T-cell (primary cell): ENCODE results near the gene CNN3. TPM values are rescaled to one million over a fixed set of nuclear protein-coding genes. Genes with fewer than 3 reads are reported as not detected.

Experiments
- ATAC-seq, 4 experiments: fragments of 200-7000 bp in 3 of 4; fragments of 150-1000 bp in 1 of 4; cut with Tn5 transposase; replicated peaks in 1 of 4; 1 replicate in 3 of 4; 2 replicates in 1 of 4; pipeline ENCODE4 v1.10.0; 2021; ENCODE audit warnings: moderate library complexity in 3 of 4, mild to moderate bottlenecking in 2 of 4, moderate number of reproducible peaks in 1 of 4
- CTCF ChIA-PET, 2 donors: fragments of 300-600 bp; sonication (Branson Sonifier 250); formaldehyde crosslinking; loops; one replicate each; lab custom pipeline; 2022; ENCODE audit warnings: antibody characterized with exemption in 2 of 2; lab: Charles Lee
- POLR2A ChIA-PET, 2 donors: fragments of 300-600 bp; sonication (Branson Sonifier 250); formaldehyde crosslinking; loops; one replicate each; lab custom pipeline; 2022; ENCODE audit warnings: antibody characterized with exemption in 2 of 2; lab: Charles Lee
- DNase-seq, 35 experiments: peaks; one replicate each; pipeline versions ENCODE4 v3.0.0 to v3.0.0-alpha.2; 2013 to 2023
- H3K27ac ChIP-seq: one replicate; pipeline ENCODE4 v1.5.1; 2013; ENCODE audit warnings: low read length
- H3K27me3 ChIP-seq, 2 experiments: replicated peaks in 1 of 2; 1 replicate in 1 of 2; 2 replicates in 1 of 2; pipeline versions ENCODE4 v1.6.1 to v1.7.0; 2013; ENCODE audit warnings: low read length in 1 of 2, mixed read lengths in 1 of 2; ENCODE audit not compliant: control insufficient read depth in 2 of 2, insufficient read depth in 2 of 2; ENCODE audit errors: extremely low read depth in 1 of 2
- H3K36me3 ChIP-seq, 2 donors: 1 replicate in 1 of 2; 2 replicates in 1 of 2; pipeline versions ENCODE4 v1.6.1 to v1.7.0; 2013; ENCODE audit warnings: low read length in 1 of 2; ENCODE audit not compliant: control insufficient read depth in 2 of 2, insufficient read depth in 1 of 2; ENCODE audit errors: extremely low read depth in 1 of 2
- H3K4me1 ChIP-seq, 2 experiments: 1 replicate in 1 of 2; 2 replicates in 1 of 2; pipeline versions ENCODE4 v1.6.1 to v1.7.0; 2013; ENCODE audit warnings: low read length in 2 of 2, mixed read lengths in 1 of 2; ENCODE audit not compliant: insufficient read depth in 2 of 2, control insufficient read depth in 1 of 2; ENCODE audit errors: extremely low read depth in 1 of 2
- H3K4me3 ChIP-seq, 2 donors: 1 replicate in 1 of 2; 2 replicates in 1 of 2; pipeline versions ENCODE4 v1.5.1 to v1.7.0; 2013; ENCODE audit warnings: mild to moderate bottlenecking in 2 of 2, low read length in 1 of 2, moderate library complexity in 1 of 2; ENCODE audit not compliant: control insufficient read depth in 1 of 2; ENCODE audit errors: extremely low read depth in 1 of 2
- H3K9me3 ChIP-seq: 2 replicates; pipeline ENCODE4 v1.7.0; 2013
- H3K27ac Mint-ChIP-seq, 2 donors: one replicate each; pipeline ENCODE4 v1.8.0; 2020 to 2021; ENCODE audit warnings: mild to moderate bottlenecking in 2 of 2, mixed read lengths in 2 of 2
- H3K27me3 Mint-ChIP-seq, 2 donors: one replicate each; pipeline ENCODE4 v1.8.0; 2021 to 2022; ENCODE audit warnings: mixed read lengths in 2 of 2
- H3K36me3 Mint-ChIP-seq: one replicate; pipeline ENCODE4 v1.8.0; 2021; ENCODE audit warnings: mixed read lengths
- H3K4me1 Mint-ChIP-seq, 3 donors: one replicate each; pipeline ENCODE4 v1.8.0; 2020 to 2022; ENCODE audit warnings: mixed read lengths in 3 of 3, mild to moderate bottlenecking in 1 of 3
- H3K4me3 Mint-ChIP-seq, 3 donors: one replicate each; pipeline ENCODE4 v1.8.0; 2020 to 2022; ENCODE audit warnings: mild to moderate bottlenecking in 3 of 3, mixed read lengths in 3 of 3, moderate library complexity in 3 of 3
- H3K9me3 Mint-ChIP-seq, 3 donors: one replicate each; pipeline ENCODE4 v1.8.0; 2020 to 2022; ENCODE audit warnings: mixed read lengths in 3 of 3
- WGBS: methylation state at CpG from one replicate; pipeline ENCODE4 v1.1.5; 2013; ENCODE audit warnings: missing lambda C conversion rate; ENCODE audit not compliant: insufficient coverage; 5-methylcytosine and 5-hydroxymethylcytosine counted together
- total RNA-seq, 35 experiments: library from RNA in 6 of 35; stranded (reverse) in 6 of 35; fragments of 120-200 nt in 1 of 35; gene quantifications; one replicate each; pipeline versions ENCODE4 v1.2.1 to v1.2.4 and lab custom pipeline; 2013 to 2026

CNN3 gene
- total RNA-seq, 5 donors from 2014 or later (not counting 1 experiment from before 2014, with no cell fraction given): 2.0 to 7.3 (median 5.0) TPM

DNA sequence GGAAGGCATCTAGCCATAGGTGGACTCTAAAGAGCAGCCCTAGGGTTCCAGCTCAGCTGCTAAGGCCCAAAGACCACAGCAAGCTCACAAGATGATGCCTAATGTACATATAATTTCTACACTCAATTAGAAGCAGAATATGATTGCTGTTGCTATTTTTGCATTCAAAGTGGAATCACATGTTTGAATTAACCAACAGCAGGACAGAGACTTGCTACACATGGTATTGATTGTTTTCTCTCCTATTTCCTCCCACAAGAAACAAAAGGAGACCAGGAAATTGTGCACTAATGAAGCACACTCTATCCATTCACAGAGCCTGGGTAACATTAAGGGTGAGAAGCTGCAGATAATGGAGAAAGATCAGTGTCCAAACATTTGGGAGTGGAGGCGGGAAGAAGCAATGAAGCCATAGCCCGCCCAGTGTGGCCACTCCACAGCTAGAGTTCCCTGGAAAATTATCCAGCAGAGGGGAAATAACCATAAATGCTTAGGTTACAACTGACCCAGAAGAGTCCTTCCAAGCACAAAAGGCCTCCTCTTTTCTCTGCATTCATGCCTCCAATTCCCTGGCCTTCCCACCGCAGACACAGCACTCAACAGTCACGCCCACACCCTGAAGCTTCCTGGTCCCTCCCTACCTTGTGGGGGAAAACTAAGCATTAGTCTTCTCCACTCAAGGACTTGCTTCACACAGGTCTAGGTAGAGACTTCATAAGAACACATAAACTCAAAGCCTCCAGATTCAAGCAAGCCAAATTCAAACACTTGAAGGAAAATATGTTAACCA lies 7.5 kb downstream of the CNN3 start:
- ChIA-PET CTCF (interaction anchor here in 1 of 2 donors (0.7 to 1.3 kb wide), 2 partner anchors 41 to 235 kb away, joined by 3 read pairs; no protein-coding TSS in a partner anchor), POLR2A (no interaction called here)
- Mint-ChIP-seq H3K9me3 (no peaks in the 10 kb centered on the region), H3K4me1 (peaks cover 3 to 4% (median 3%) of the 10 kb centered on the region in 3 donors), H3K27ac (no peak overlapping the region), H3K4me3 (no peak overlapping the region), H3K36me3 (peaks cover 3% of the 10 kb centered on the region), H3K27me3 (peaks cover 16 to 36% of the 10 kb centered on the region in 2 donors)
- H3K27ac ChIP-seq: no peak overlapping the region
- H3K36me3 ChIP-seq: no peaks in the 10 kb centered on the region
- H3K4me1 ChIP-seq: no peaks in the 10 kb centered on the region
- WGBS: 93% methylated on average over 3 of the region's 4 CpGs
- no peak for ATAC-seq
- no peak for DNase-seq
- H3K27me3 ChIP-seq: peaks cover 2 to 4% of the 10 kb centered on the region in 2 experiments
- no peak overlapping the region for H3K4me3 ChIP-seq
- H3K9me3 ChIP-seq: no peaks in the 10 kb centered on the region

GRCh38 chr1:94917251-94917650 lies 9.7 kb downstream of the CNN3 start:
- H3K4me1 ChIP-seq: no peaks in the 10 kb centered on the region
- H3K4me3 ChIP-seq: no peak overlapping the region
- no peaks in the 10 kb centered on the region for H3K9me3 Mint-ChIP-seq
- H3K36me3 ChIP-seq: no peaks in the 10 kb centered on the region
- peaks cover 3 to 23% of the 10 kb centered on the region in 2 donors for H3K27me3 Mint-ChIP-seq
- H3K27ac ChIP-seq: no peak overlapping the region
- no peaks in the 10 kb centered on the region for H3K4me1 Mint-ChIP-seq
- ATAC-seq: no peak
- no peaks in the 10 kb centered on the region for H3K9me3 ChIP-seq
- ChIA-PET CTCF (no interaction called here), POLR2A (no interaction called here)
- H3K36me3 Mint-ChIP-seq: no peaks in the 10 kb centered on the region
- WGBS: 100% methylated on average over 1 of the region's 6 CpGs
- peaks cover 0 to 2% of the 10 kb centered on the region in 2 experiments for H3K27me3 ChIP-seq
- DNase-seq: no peak
- H3K4me3 Mint-ChIP-seq: no peak overlapping the region
- H3K27ac Mint-ChIP-seq: no peak overlapping the region

DNA sequence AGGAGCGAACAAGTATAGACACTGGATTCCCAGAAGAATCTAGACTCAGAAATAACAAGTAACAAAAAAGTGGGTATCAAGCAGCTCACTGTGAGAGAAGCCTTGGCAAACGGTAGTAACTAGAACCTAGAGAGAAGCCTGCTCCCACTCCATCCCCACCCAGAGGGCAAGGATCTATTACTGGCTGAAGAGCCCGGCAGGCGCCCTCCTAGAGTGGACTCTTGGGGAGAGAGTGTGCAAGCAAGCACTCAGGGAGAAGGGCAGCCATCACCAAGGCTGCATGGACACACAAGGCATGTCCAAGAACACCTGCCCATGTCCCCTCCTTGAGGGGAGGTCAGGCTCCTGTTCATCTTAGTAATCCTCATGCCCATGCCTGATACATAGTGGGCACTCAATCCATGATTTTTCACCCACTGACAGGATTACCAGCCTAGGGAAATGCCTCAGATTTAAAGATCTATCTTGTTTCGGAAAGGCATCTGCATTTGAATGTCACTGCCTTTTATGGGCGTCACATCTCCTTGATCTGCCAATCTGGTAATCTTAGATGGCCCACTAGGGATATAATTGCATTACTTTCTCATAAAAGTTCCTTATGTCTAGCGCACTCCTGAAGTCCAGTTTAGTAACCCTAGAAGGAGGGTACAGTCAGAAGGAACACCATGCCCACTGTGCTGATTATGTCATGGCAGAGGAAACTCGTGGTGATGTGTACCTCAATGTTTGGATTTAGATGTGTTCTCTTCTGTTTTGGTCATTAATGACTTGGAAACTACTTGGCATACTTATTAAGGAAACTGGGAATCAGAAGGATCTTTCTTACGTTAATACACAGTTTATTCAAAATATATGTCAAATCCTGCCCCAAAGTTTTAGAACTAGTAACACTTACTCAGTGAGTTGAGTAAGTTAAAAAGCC lies 14.4 kb downstream of the CNN3 start:
- WGBS: 93% methylated on average over 3 of the region's 9 CpGs
- ATAC-seq (no peak), DNase-seq (no peak)
- Mint-ChIP-seq H3K36me3 (no peaks in the 10 kb centered on the region), H3K4me3 (no peak overlapping the region), H3K27me3 (peaks cover 7 to 23% of the 10 kb centered on the region in 2 donors), H3K9me3 (no peaks in the 10 kb centered on the region), H3K27ac (no peak overlapping the region), H3K4me1 (no peaks in the 10 kb centered on the region)
- CTCF ChIA-PET: no interaction called here
- H3K9me3 ChIP-seq: no peaks in the 10 kb centered on the region
- no peaks in the 10 kb centered on the region for H3K4me1 ChIP-seq
- no peaks in the 10 kb centered on the region for H3K36me3 ChIP-seq
- no peak overlapping the region for H3K4me3 ChIP-seq
- POLR2A ChIA-PET: no interaction called here
- no peak overlapping the region for H3K27ac ChIP-seq
- H3K27me3 ChIP-seq: peaks cover 0 to 7% of the 10 kb centered on the region in 2 experiments

DNA sequence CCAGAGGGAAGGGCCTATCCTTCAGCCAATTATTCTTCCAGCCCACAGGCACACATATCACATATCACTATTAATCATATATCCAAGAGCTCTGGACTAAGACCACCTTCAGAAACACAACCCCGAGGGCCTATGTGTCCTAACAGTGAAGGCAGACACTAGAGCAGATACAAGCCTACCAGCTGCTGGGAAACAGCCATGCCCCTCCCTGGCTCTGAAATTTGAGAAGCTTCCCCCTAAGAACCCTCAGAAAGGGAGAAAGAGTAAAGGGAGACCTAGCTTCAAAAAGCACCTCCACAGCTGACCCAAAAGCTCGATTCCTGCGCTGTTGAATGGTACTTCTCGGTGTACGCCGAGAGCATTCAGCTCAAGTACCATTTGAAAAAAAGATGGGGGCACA lies 17.4 kb downstream of the CNN3 start:
- Mint-ChIP-seq H3K27ac (no peak overlapping the region), H3K27me3 (peaks cover 4 to 13% of the 10 kb centered on the region in 2 donors), H3K4me3 (no peak overlapping the region), H3K9me3 (no peaks in the 10 kb centered on the region), H3K4me1 (no peaks in the 10 kb centered on the region), H3K36me3 (no peaks in the 10 kb centered on the region)
- Histone ChIP-seq H3K4me3 (no peak overlapping the region), H3K4me1 (no peaks in the 10 kb centered on the region), H3K36me3 (no peaks in the 10 kb centered on the region), H3K9me3 (no peaks in the 10 kb centered on the region), H3K27ac (no peak overlapping the region), H3K27me3 (peaks cover 0 to 7% of the 10 kb centered on the region in 2 experiments)
- WGBS: no CpG with 5 or more reads among the region's 6 CpGs
- ChIA-PET POLR2A (interaction anchor here in 1 of 2 donors (0.8 kb wide), 1 partner anchor 20 kb away, joined by 3 read pairs; no protein-coding TSS in a partner anchor), CTCF (no interaction called here)
- ATAC-seq (no peak), DNase-seq (no peak)

GRCh38 chr1:94908965-94909364 lies 17.9 kb downstream of the CNN3 start:
- H3K4me3 Mint-ChIP-seq: no peak overlapping the region
- H3K27me3 Mint-ChIP-seq: peaks cover 4 to 11% of the 10 kb centered on the region in 2 donors
- no peaks in the 10 kb centered on the region for H3K36me3 Mint-ChIP-seq
- no peak overlapping the region for H3K27ac Mint-ChIP-seq
- WGBS: 100% methylated on average over 1 of the region's 2 CpGs
- H3K4me1 ChIP-seq: no peaks in the 10 kb centered on the region
- H3K9me3 Mint-ChIP-seq: no peaks in the 10 kb centered on the region
- CTCF ChIA-PET: no interaction called here
- no peaks in the 10 kb centered on the region for H3K36me3 ChIP-seq
- no peaks in the 10 kb centered on the region for H3K4me1 Mint-ChIP-seq
- H3K27ac ChIP-seq: no peak overlapping the region
- ATAC-seq (no peak), DNase-seq (no peak)
- H3K27me3 ChIP-seq: peaks cover 0 to 7% of the 10 kb centered on the region in 2 experiments
- H3K4me3 ChIP-seq: no peak overlapping the region
- POLR2A ChIA-PET: interaction anchor here in 1 of 2 donors (0.8 kb wide), 1 partner anchor 21 kb away, joined by 3 read pairs; no protein-coding TSS in a partner anchor
- no peaks in the 10 kb centered on the region for H3K9me3 ChIP-seq

- WGBS: 93% methylated on average over 5 of the region's 7 CpGs
- no peak overlapping the region for H3K4me3 Mint-ChIP-seq
- peaks cover 0 to 7% of the 10 kb centered on the region in 2 experiments for H3K27me3 ChIP-seq
- peak overlapping the region in 1 of 2 donors; percentile 19 for H3K27ac Mint-ChIP-seq
- no peak overlapping the region for H3K4me3 ChIP-seq
- no peaks in the 10 kb centered on the region for H3K9me3 ChIP-seq
- no peaks in the 10 kb centered on the region for H3K4me1 ChIP-seq
- DNase-seq: no peak
- H3K36me3 Mint-ChIP-seq: no peaks in the 10 kb centered on the region
- no peak overlapping the region for H3K27ac ChIP-seq
- H3K9me3 Mint-ChIP-seq: no peaks in the 10 kb centered on the region
- CTCF ChIA-PET: no interaction called here
- H3K36me3 ChIP-seq: no peaks in the 10 kb centered on the region
- peaks cover 4 to 11% of the 10 kb centered on the region in 2 donors for H3K27me3 Mint-ChIP-seq
- no peaks in the 10 kb centered on the region for H3K4me1 Mint-ChIP-seq
- no peak for ATAC-seq
- POLR2A ChIA-PET: no interaction called here
Measured at GRCh38 chr1:94908190-94908589, 18.7 kb downstream of the CNN3 start.
